ENCODE results near the gene TSHZ2. TPM values are rescaled to one million over a fixed set of nuclear protein-coding genes. Genes with fewer than 3 reads are reported as not detected.

TSHZ2 gene
- total and polyA plus RNA-seq, 2 donors (not counting 3 experiments of a cell fraction or from before 2014, with no cell fraction given), result not detected

DNA sequence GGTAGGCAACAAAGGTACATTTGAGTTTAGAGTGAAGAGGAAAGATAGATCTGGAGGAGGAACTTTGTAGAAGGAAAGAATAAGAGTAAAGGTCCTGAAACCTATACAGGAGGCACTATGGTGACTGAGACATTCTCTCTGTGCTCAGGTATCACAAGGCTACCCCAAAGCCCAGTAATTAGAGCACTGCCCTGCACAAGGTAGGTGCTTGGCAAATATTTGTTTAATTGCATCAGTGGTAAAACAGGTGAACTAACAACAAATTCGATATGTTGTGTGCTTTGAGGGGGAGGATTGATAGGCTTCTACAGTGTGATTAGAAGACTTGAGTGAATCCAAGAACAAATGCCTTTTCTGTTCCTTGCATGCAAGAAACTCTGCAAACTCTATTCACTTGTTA, 6.8 kb upstream of the TSHZ2 start:
- Histone ChIP-seq H3K79me2 (ENCODE audit: control insufficient read depth, insufficient read depth, low read length) (no peaks in the 10 kb centered on the region), H3K27me3 (ENCODE audit: control insufficient read depth in 2 of 2, insufficient read depth in 2 of 2, low read length in 2 of 2) (no peaks in the 10 kb centered on the region), H2AFZ (ENCODE audit: low read depth, low read length) (no peak overlapping the region), H3K9me3 (replicated peaks; ENCODE audit: control insufficient read depth, insufficient read depth, low read length) (no peaks in the 10 kb centered on the region), H3K9ac (replicated peaks; ENCODE audit: extremely low read depth, insufficient read depth, low read length) (no peak overlapping the region), H3K9me1 (replicated peaks; ENCODE audit: control insufficient read depth, extremely low read depth, insufficient read depth, low read length) (no peaks in the 10 kb centered on the region), H3K27ac (ENCODE audit: insufficient read depth, low read depth, low read length) (no peak overlapping the region), H3K4me1 (ENCODE audit: control insufficient read depth, extremely low read depth, insufficient read depth, low read length) (no peaks in the 10 kb centered on the region), H3K4me2 (ENCODE audit: insufficient read depth, low read length) (no peak overlapping the region), H3K4me3 (replicated peaks in 1 of 3; ENCODE audit: insufficient read depth in 1 of 3, low read depth in 1 of 3, low read length in 3 of 3) (no peak overlapping the region), H4K20me1 (replicated peaks; ENCODE audit: control insufficient read depth, extremely low read depth, insufficient read depth, low read length) (no peaks in the 10 kb centered on the region), H3K36me3 (ENCODE audit: control insufficient read depth in 2 of 2, extremely low read depth in 1 of 2, insufficient read depth in 2 of 2, low read length in 2 of 2) (no peaks in the 10 kb centered on the region)
- CTCF ChIA-PET, result no interaction called here
- no peak for DNase-seq (ENCODE audit: low read depth, low spot score)
- POLR2A ChIA-PET, result no interaction called here
- FAIRE-seq, result no peak
- dilution Hi-C loops (cut with MboI; ENCODE audit: extremely low pct_ligation_motif_present, low sequenced_read_pairs) (no loop called here), intact Hi-C loops (cut with micrococcal nuclease) (no loop called here)
- no TSS peak for BruUV-seq (replicated peaks)
- TF ChIP-seq, protein P1, sequence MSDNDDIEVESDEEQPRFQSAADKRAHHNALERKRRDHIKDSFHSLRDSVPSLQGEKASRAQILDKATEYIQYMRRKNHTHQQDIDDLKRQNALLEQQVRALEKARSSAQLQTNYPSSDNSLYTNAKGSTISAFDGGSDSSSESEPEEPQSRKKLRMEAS (IDR thresholded peaks at IDR 0.05; ENCODE audit: insufficient read depth, insufficient read length), result no peak
- TF ChIP-seq EZH2 (IDR thresholded peaks at IDR 0.05; ENCODE audit: borderline replicate concordance, low read depth, low read length, severe bottlenecking) (no peak), GATA2 (IDR thresholded peaks at IDR 0.05; ENCODE audit: insufficient read depth, insufficient read length, low read depth, low read length) (no peak), FOS (IDR thresholded peaks at IDR 0.05; ENCODE audit: borderline replicate concordance, insufficient read depth, low read length) (no peak), MYC (IDR thresholded peaks at IDR 0.05; ENCODE audit: low read depth, low read length) (no peak), JUN (IDR thresholded peaks at IDR 0.05; ENCODE audit: borderline replicate concordance, insufficient read depth, insufficient read length, low read depth) (no peak)

DNA sequence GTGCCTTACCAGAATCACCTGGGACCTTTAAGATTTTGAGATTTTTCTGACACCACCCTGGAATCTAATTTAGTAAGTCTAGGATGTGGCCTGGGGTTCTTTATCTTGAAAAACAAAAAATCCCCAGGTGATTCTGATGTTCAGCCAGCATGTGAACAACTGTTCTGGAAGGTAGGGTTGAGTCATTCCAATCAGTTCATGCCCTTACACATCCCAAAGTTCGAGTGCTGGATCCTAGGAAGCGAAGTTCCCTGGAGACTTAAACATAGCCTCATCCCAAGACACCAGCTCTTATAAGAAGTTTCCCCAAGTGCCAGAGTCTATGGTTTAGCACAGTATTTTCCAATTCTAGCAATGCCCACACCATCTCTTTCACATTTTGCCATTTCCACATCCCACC, 6.3 kb upstream of the TSHZ2 start:
- Histone ChIP-seq H3K4me2 (ENCODE audit: insufficient read depth, low read length) (no peak overlapping the region), H2AFZ (ENCODE audit: low read depth, low read length) (no peak overlapping the region), H3K4me1 (ENCODE audit: control insufficient read depth, extremely low read depth, insufficient read depth, low read length) (no peaks in the 10 kb centered on the region), H4K20me1 (replicated peaks; ENCODE audit: control insufficient read depth, extremely low read depth, insufficient read depth, low read length) (no peaks in the 10 kb centered on the region), H3K27ac (ENCODE audit: insufficient read depth, low read depth, low read length) (no peak overlapping the region), H3K9me1 (replicated peaks; ENCODE audit: control insufficient read depth, extremely low read depth, insufficient read depth, low read length) (no peaks in the 10 kb centered on the region), H3K9me3 (replicated peaks; ENCODE audit: control insufficient read depth, insufficient read depth, low read length) (no peaks in the 10 kb centered on the region), H3K79me2 (ENCODE audit: control insufficient read depth, insufficient read depth, low read length) (no peaks in the 10 kb centered on the region), H3K4me3 (replicated peaks in 1 of 3; ENCODE audit: insufficient read depth in 1 of 3, low read depth in 1 of 3, low read length in 3 of 3) (no peak overlapping the region), H3K27me3 (ENCODE audit: control insufficient read depth in 2 of 2, insufficient read depth in 2 of 2, low read length in 2 of 2) (no peaks in the 10 kb centered on the region), H3K9ac (replicated peaks; ENCODE audit: extremely low read depth, insufficient read depth, low read length) (no peak overlapping the region), H3K36me3 (ENCODE audit: control insufficient read depth in 2 of 2, extremely low read depth in 1 of 2, insufficient read depth in 2 of 2, low read length in 2 of 2) (no peaks in the 10 kb centered on the region)
- BruUV-seq (replicated peaks), result no TSS peak
- FAIRE-seq, result no peak
- POLR2A ChIA-PET, result no interaction called here
- DNase-seq (ENCODE audit: low read depth, low spot score), result no peak
- no peak for TF ChIP-seq POLR2A (IDR thresholded peaks at IDR 0.05; ENCODE audit: low read depth, low read length)
- TF ChIP-seq GATA2 (IDR thresholded peaks at IDR 0.05; ENCODE audit: insufficient read depth, insufficient read length, low read depth, low read length), result no peak
- no peak for TF ChIP-seq JUN (IDR thresholded peaks at IDR 0.05; ENCODE audit: borderline replicate concordance, insufficient read depth, insufficient read length, low read depth)
- TF ChIP-seq EZH2 (IDR thresholded peaks at IDR 0.05; ENCODE audit: borderline replicate concordance, low read depth, low read length, severe bottlenecking), result no peak
- no peak for TF ChIP-seq FOS (IDR thresholded peaks at IDR 0.05; ENCODE audit: borderline replicate concordance, insufficient read depth, low read length)
- TF ChIP-seq, protein P1 (IDR thresholded peaks at IDR 0.05; ENCODE audit: insufficient read depth, insufficient read length), result no peak
- TF ChIP-seq, protein P2, sequence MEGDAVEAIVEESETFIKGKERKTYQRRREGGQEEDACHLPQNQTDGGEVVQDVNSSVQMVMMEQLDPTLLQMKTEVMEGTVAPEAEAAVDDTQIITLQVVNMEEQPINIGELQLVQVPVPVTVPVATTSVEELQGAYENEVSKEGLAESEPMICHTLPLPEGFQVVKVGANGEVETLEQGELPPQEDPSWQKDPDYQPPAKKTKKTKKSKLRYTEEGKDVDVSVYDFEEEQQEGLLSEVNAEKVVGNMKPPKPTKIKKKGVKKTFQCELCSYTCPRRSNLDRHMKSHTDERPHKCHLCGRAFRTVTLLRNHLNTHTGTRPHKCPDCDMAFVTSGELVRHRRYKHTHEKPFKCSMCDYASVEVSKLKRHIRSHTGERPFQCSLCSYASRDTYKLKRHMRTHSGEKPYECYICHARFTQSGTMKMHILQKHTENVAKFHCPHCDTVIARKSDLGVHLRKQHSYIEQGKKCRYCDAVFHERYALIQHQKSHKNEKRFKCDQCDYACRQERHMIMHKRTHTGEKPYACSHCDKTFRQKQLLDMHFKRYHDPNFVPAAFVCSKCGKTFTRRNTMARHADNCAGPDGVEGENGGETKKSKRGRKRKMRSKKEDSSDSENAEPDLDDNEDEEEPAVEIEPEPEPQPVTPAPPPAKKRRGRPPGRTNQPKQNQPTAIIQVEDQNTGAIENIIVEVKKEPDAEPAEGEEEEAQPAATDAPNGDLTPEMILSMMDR (IDR thresholded peaks at IDR 0.05; ENCODE audit: extremely low read depth in 1 of 2, insufficient read depth in 1 of 2, low read depth in 1 of 2, low read length in 2 of 2), result no peak
- no peak for TF ChIP-seq MYC (IDR thresholded peaks at IDR 0.05; ENCODE audit: low read depth, low read length)
- TF ChIP-seq POLR2AphosphoS5 (IDR thresholded peaks at IDR 0.05; ENCODE audit: insufficient read depth, low read depth, low read length), result no peak
- intact Hi-C loops (cut with micrococcal nuclease), result no loop called here
- dilution Hi-C loops (cut with MboI; ENCODE audit: extremely low pct_ligation_motif_present, low sequenced_read_pairs), result no loop called here
- CTCF ChIA-PET, result no interaction called here
